ENCODE results near the gene RUSC2.
"Not testable (repeated sequence)": the region's sequence is repeated elsewhere in the genome, so short reads cannot be mapped to it uniquely, and the experiment has no call there.

RUSC2 gene, protein sequence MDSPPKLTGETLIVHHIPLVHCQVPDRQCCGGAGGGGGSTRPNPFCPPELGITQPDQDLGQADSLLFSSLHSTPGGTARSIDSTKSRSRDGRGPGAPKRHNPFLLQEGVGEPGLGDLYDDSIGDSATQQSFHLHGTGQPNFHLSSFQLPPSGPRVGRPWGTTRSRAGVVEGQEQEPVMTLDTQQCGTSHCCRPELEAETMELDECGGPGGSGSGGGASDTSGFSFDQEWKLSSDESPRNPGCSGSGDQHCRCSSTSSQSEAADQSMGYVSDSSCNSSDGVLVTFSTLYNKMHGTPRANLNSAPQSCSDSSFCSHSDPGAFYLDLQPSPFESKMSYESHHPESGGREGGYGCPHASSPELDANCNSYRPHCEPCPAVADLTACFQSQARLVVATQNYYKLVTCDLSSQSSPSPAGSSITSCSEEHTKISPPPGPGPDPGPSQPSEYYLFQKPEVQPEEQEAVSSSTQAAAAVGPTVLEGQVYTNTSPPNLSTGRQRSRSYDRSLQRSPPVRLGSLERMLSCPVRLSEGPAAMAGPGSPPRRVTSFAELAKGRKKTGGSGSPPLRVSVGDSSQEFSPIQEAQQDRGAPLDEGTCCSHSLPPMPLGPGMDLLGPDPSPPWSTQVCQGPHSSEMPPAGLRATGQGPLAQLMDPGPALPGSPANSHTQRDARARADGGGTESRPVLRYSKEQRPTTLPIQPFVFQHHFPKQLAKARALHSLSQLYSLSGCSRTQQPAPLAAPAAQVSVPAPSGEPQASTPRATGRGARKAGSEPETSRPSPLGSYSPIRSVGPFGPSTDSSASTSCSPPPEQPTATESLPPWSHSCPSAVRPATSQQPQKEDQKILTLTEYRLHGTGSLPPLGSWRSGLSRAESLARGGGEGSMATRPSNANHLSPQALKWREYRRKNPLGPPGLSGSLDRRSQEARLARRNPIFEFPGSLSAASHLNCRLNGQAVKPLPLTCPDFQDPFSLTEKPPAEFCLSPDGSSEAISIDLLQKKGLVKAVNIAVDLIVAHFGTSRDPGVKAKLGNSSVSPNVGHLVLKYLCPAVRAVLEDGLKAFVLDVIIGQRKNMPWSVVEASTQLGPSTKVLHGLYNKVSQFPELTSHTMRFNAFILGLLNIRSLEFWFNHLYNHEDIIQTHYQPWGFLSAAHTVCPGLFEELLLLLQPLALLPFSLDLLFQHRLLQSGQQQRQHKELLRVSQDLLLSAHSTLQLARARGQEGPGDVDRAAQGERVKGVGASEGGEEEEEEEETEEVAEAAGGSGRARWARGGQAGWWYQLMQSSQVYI (N-terminal part only)

GRCh38 chr9:35489313-35490154, at the start of gene RUSC2:
TSS of gene RUSC2 (plus strand) at chr9:35490111. CDS start at chr9:35546522, 56,411 bp downstream.
- Mint-ChIP-seq H3K4me1 (peaks cover 11 to 17% of the 10 kb centered on the region in 2 donors), H3K27ac (peak within 1 kb of the TSS; percentile 90), H3K27me3 (peaks cover 33 to 35% of the 10 kb centered on the region in 2 donors), H3K9me3 (no peaks in the 10 kb centered on the region), H3K36me3 (no peaks in the 10 kb centered on the region), H3K4me3 (peak within 1 kb of the TSS; percentile 90 to 91)
- peak; percentile 45 for DNase-seq
- peak; percentile 74 to 78 for ATAC-seq (replicated peaks)

DNA sequence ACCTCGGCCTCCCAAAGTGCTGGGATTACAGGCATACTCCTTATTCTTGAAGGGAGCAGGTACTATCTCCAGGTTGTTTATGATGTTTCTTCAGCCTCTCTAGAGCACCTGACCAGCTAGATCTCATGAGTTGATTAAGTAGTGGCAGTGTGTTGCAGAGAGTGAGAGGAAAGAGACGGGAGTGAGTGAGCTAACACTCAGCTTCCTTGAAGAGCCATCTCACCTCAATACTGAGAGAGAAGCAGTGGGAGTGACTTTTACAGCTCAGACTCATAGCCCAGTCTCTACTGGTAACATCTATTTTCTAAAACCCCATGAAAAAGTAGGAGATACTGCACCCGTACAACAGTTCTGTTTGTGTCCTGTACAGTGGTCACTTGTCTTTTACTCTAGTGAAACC, 43.9 kb upstream of the RUSC2 start:
- no peaks in the 10 kb centered on the region for H3K36me3 Mint-ChIP-seq
- no peak overlapping the region for H3K4me3 Mint-ChIP-seq
- DNase-seq (no peak), ATAC-seq (replicated peaks) (no peak)
- H3K4me1 Mint-ChIP-seq, result no peaks in the 10 kb centered on the region
- H3K27me3 Mint-ChIP-seq, result peaks cover 15 to 33% of the 10 kb centered on the region in 2 donors
- no peaks in the 10 kb centered on the region for H3K9me3 Mint-ChIP-seq
- no peak overlapping the region for H3K27ac Mint-ChIP-seq

GRCh38 chr9:35448496-35448895, 41.4 kb upstream of the RUSC2 start:
- ATAC-seq (replicated peaks) (no peak), DNase-seq (no peak)
- no peaks in the 10 kb centered on the region for H3K36me3 Mint-ChIP-seq
- H3K9me3 Mint-ChIP-seq, result peaks cover 0 to 4% of the 10 kb centered on the region in 2 donors
- H3K4me1 Mint-ChIP-seq, result no peaks in the 10 kb centered on the region
- no peak overlapping the region for H3K4me3 Mint-ChIP-seq
- H3K27ac Mint-ChIP-seq, result no peak overlapping the region
- H3K27me3 Mint-ChIP-seq, result peaks cover 33 to 49% of the 10 kb centered on the region in 2 donors

DNA sequence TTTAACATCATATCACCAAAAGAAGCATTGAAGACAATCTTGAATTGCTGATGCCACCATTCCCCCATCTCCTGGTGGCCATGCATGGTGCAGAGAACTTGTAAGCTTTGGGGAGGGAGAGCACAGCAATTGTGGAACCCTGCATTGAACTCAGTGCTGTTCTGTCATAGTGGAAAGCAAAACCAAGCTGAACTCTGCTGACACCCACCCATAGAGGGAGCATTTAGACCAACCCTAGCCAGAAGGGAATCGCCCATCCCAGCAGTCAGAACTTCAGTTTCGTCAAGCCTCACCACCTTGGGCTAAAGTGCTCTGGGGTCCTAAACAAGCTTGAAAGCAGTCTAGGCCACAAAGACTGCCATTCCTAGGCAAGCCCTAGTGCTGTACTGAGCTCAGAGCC, 37.4 kb upstream of the RUSC2 start:
- DNase-seq (no peak), ATAC-seq (replicated peaks) (no peak)
- Mint-ChIP-seq H3K27ac (no peak overlapping the region), H3K4me3 (no peak overlapping the region), H3K36me3 (no peaks in the 10 kb centered on the region), H3K27me3 (peaks cover 30 to 41% of the 10 kb centered on the region in 2 donors), H3K9me3 (peaks cover 7 to 9% of the 10 kb centered on the region in 2 donors), H3K4me1 (no peaks in the 10 kb centered on the region)

GRCh38 chr9:35453786-35454185, 36.1 kb upstream of the RUSC2 start:
- H3K4me1 Mint-ChIP-seq, result no peaks in the 10 kb centered on the region
- H3K9me3 Mint-ChIP-seq, result peaks cover 7 to 9% of the 10 kb centered on the region in 2 donors
- DNase-seq (no peak), ATAC-seq (replicated peaks) (no peak)
- no peak overlapping the region for H3K27ac Mint-ChIP-seq
- H3K27me3 Mint-ChIP-seq, result peaks cover 31 to 36% of the 10 kb centered on the region in 2 donors
- no peaks in the 10 kb centered on the region for H3K36me3 Mint-ChIP-seq
- no peak overlapping the region for H3K4me3 Mint-ChIP-seq

DNA sequence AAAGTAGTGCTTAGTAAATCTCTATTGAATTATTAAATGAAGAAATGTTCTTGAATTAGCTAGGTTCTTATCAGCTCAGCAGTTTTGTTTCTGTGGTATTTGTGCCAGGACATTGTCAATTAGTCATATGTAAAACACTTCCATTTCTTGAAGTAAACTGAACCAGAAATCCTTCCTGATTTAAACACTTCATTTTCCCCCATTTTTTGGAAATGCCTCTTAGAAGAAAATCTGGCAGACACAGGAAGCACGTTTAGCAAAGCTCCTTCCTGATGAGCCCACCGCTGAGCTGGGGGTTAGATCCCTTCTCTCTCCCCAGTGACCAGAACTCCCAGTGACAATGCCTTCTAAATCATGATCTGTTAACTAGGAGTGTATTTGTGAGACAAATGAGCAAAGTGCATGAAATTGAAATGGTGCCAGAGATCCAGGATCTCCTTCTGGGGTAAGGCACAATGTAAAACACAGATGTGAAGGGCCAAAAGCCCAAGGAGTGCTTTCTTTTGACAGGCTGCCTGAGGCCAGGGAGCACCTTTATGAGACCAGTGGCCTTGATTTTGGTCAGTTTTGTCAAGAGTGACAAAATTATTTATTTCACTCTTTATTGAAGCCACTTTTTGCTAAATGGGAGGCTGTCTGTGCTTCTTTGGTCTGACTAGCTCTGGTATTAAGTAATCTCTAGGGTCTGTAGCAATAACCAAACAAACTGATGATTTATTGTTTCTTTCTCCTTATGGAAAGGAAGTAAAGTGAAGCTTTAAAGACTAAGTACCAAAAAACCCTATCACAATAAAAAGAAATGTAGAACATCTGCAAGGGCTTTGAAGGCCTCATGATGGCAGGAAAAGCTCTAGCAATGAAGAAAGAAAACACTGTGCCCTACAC, 25.5 kb upstream of the RUSC2 start:
- no peak overlapping the region for H3K4me3 Mint-ChIP-seq
- DNase-seq (no peak), ATAC-seq (replicated peaks) (no peak)
- peaks cover 10 to 17% of the 10 kb centered on the region in 2 donors for H3K9me3 Mint-ChIP-seq
- H3K27me3 Mint-ChIP-seq, result peaks cover 22 to 30% of the 10 kb centered on the region in 2 donors
- H3K27ac Mint-ChIP-seq, result no peak overlapping the region
- H3K36me3 Mint-ChIP-seq, result peaks cover 5 to 7% of the 10 kb centered on the region in 2 donors
- H3K4me1 Mint-ChIP-seq, result no peaks in the 10 kb centered on the region

DNA sequence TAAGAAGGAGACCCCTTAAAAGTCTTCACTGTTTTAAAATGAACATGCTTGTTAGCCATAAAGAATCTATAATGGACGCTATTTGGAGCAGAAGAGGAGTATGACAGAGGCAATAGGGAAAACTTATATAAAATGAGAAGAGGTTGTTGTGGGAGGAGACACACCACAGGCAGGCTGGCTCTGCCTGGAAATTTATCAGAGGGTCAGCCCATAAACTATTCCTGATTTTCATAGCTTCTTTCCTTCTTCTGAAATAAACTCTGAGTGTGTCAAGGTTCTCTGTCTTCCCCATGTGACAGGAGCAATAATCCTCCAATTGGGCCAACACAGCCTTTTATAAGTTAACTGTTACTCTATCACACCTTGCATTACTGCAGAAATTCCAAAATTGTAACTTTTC, 19.6 kb upstream of the RUSC2 start:
- Mint-ChIP-seq H3K27ac (no peak overlapping the region), H3K4me1 (no peaks in the 10 kb centered on the region), H3K36me3 (no peaks in the 10 kb centered on the region), H3K9me3 (no peaks in the 10 kb centered on the region), H3K27me3 (peaks cover 5 to 15% of the 10 kb centered on the region in 2 donors), H3K4me3 (no peak overlapping the region)
- ATAC-seq (replicated peaks), result no peak
- DNase-seq, result no peak

- Mint-ChIP-seq H3K9me3 (no peaks in the 10 kb centered on the region), H3K4me1 (no peaks in the 10 kb centered on the region), H3K27me3 (peaks cover 5 to 18% of the 10 kb centered on the region in 2 donors), H3K27ac (no peak overlapping the region), H3K36me3 (no peaks in the 10 kb centered on the region), H3K4me3 (no peak overlapping the region)
- ATAC-seq (replicated peaks) (no peak), DNase-seq (no peak)
Measured at GRCh38 chr9:35470894-35471293, 19.0 kb upstream of the RUSC2 start.

DNA sequence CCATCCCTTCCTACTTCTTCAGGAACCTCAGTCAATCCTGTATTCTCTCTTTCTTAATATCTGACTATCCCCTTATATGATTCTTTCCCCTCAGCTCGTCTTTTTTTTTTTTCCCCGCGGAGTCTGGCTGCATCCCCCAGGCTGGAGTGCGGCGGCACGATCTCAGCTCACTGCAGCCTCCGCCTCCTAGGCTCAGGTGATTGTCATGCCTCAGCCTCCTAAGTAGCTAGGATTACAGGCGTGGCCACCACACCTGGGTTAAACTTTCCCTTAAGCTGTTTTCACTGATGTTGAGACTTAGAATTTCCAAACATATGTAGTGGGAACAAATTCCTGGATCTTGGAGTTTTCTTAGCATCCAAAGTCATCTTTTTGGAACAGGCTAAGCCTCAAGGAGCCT, 13.3 kb upstream of the RUSC2 start:
- Mint-ChIP-seq H3K4me1 (no peaks in the 10 kb centered on the region), H3K27me3 (peaks cover 23 to 28% of the 10 kb centered on the region in 2 donors), H3K9me3 (no peaks in the 10 kb centered on the region), H3K27ac (no peak overlapping the region), H3K4me3 (no peak overlapping the region), H3K36me3 (no peaks in the 10 kb centered on the region)
- DNase-seq (no peak), ATAC-seq (replicated peaks) (no peak)

DNA sequence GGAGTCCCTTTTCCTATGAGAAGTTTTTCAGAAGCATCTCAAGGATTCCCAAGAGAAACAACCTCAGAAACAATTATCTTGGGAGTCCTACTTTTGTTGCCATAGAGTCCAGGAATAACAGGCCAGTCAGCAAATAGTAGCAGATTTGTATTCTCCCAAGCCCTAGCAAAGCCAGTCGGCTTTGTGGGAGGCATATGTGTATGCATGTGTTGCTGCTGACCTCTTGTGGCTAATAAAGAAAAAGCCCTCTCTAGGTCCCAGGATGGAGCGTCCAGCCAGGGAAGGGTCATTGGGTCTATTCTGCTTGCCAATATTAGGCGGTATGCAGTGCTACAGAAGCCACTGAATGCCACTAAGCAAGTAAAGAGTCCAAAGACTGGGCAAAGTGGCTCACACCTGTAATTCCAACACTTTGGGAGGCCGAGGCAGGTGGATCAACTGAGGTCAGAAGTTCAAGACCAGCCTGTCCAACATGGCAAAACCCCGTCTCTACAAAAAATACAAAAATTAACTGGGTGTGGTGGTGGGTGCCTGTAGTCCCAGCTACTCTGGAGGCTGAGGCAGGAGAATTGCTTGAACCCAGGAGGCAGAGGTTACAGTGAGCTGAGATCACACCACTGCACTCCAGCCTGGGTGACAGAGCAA, 12.6 kb upstream of the RUSC2 start:
- ATAC-seq (replicated peaks) (peak; percentile 91 to 97), DNase-seq (peak; percentile 24)
- H3K36me3 Mint-ChIP-seq, H3K4me3 Mint-ChIP-seq, H3K4me1 Mint-ChIP-seq, H3K9me3 Mint-ChIP-seq, H3K27ac Mint-ChIP-seq: not testable (repeated sequence)
- peaks cover 23 to 28% of the 10 kb centered on the region in 2 donors for H3K27me3 Mint-ChIP-seq

DNA sequence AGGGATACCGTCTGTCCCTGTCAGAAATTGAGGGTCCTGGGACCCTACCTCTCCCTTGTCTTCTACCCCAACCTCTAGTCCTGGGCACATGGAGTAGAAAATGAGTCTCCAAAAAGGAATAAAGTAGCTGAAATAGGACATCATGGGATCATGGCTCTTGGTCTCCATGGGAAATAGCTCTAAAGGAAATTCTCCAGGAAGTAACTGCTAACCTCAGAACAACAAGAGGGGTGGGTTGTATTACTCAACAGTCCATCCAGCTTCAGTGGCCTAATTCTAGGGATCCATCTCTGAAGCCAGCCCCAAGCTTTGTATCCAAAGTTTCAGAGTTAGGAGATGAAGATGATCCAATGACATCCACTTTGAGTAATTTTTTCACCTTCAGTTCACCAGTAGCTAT, 11.0 kb upstream of the RUSC2 start:
- ATAC-seq (replicated peaks) (no peak), DNase-seq (no peak)
- Mint-ChIP-seq H3K27ac (no peak overlapping the region), H3K27me3 (peaks cover 23 to 28% of the 10 kb centered on the region in 2 donors), H3K4me1 (no peaks in the 10 kb centered on the region), H3K4me3 (no peak overlapping the region), H3K9me3 (no peaks in the 10 kb centered on the region), H3K36me3 (no peaks in the 10 kb centered on the region)

DNA sequence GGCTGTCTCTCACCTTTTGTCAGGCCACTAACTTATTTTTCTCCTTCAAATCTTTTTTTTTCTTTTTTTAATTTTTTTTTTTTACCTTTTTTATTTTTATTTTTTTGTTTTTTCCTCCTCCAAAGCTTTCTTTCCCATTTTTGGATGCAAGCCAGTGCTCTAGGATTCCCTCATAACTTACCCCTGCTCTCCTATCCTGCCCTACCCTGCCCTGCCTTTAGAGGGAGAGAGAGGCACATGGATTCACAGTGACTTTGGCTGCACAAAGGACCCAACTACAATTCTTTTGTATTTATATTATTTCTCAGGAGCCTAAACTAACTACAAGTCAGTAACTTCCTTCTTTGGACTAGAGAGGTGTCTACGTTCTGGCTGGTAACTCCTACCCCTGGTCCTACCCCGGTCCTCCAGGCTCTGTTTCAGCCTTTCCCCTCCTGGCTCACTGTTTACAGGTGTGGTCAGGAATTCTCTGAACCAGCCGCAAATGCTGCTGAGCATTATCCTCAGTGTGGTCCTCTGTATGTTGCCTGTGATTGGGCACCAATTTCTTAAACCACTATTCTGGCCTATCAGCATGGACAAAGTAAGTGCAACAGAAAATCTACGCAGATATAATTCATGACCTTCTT, 8.4 kb upstream of the RUSC2 start:
- peak; percentile 49 to 64 for ATAC-seq (replicated peaks)
- no peaks in the 10 kb centered on the region for H3K36me3 Mint-ChIP-seq
- DNase-seq, result no peak

More for the DNA sequence above, 8.4 kb upstream of the RUSC2 start:
- peaks cover 7 to 22% of the 10 kb centered on the region in 2 donors for H3K27me3 Mint-ChIP-seq
- H3K9me3 Mint-ChIP-seq, result no peaks in the 10 kb centered on the region
- H3K27ac Mint-ChIP-seq, result no peak overlapping the region
- no peaks in the 10 kb centered on the region for H3K4me1 Mint-ChIP-seq
- no peak overlapping the region for H3K4me3 Mint-ChIP-seq

All from stimulated activated naive B cell treated with anti-CD40 and anti-IgM and Interleukin-4, amounts not matched to agents 10 μg/mL and 1 μg/mL and 100 μg/mL, for 72 hours (primary cell).